Measurements from ENCODE around the gene FAM240B. TPM values are rescaled to one million over a fixed set of nuclear protein-coding genes. Genes with fewer than 3 reads are reported as not detected.

Gene FAM240B
- total and polyA plus RNA-seq, 10 of the 15 experiments (the other 5 are each of a cell fraction or from before 2014, with no cell fraction given) = not detected

- TF ChIP-seq, protein P1, sequence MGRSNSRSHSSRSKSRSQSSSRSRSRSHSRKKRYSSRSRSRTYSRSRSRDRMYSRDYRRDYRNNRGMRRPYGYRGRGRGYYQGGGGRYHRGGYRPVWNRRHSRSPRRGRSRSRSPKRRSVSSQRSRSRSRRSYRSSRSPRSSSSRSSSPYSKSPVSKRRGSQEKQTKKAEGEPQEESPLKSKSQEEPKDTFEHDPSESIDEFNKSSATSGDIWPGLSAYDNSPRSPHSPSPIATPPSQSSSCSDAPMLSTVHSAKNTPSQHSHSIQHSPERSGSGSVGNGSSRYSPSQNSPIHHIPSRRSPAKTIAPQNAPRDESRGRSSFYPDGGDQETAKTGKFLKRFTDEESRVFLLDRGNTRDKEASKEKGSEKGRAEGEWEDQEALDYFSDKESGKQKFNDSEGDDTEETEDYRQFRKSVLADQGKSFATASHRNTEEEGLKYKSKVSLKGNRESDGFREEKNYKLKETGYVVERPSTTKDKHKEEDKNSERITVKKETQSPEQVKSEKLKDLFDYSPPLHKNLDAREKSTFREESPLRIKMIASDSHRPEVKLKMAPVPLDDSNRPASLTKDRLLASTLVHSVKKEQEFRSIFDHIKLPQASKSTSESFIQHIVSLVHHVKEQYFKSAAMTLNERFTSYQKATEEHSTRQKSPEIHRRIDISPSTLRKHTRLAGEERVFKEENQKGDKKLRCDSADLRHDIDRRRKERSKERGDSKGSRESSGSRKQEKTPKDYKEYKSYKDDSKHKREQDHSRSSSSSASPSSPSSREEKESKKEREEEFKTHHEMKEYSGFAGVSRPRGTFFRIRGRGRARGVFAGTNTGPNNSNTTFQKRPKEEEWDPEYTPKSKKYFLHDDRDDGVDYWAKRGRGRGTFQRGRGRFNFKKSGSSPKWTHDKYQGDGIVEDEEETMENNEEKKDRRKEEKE (IDR thresholded peaks at IDR 0.05) = no peak
- TF ChIP-seq GABPA (IDR thresholded peaks at IDR 0.05; ENCODE audit: low read depth) (no peak), ZNF622 (IDR thresholded peaks at IDR 0.05) (no peak), STAT1 (conservative IDR thresholded peaks at IDR 0.05) (no peak), IRF5 (IDR thresholded peaks at IDR 0.05; ENCODE audit: borderline replicate concordance) (no peak), TARDBP (IDR thresholded peaks at IDR 0.05; ENCODE audit: borderline replicate concordance) (no peak)
These were observed 45.2 kb upstream of the FAM240B start (continued) for GRCh38 chr9:38765101-38765500.

GRCh38 chr9:38761999-38762398 is 42.1 kb upstream of the FAM240B start:
- H3K4me1 ChIP-seq (ENCODE audit: control insufficient read depth, insufficient read depth, low read length) = no peaks in the 10 kb centered on the region
- H3K9ac ChIP-seq (ENCODE audit: control insufficient read depth, insufficient read depth, low read length) = no peak overlapping the region
- ChIA-PET RAD21 (ENCODE audit: unreplicated experiment) (no interaction called here), CTCF (no interaction called here), SMC1A (ENCODE audit: uncharacterized antibody, unreplicated experiment) (interaction anchor here (1.3 kb wide), 1 partner anchor 91 kb away, joined by 4 read pairs; no protein-coding TSS in a partner anchor), POLR2A (no interaction called here)
- no TSS peak for BruUV-seq (replicated peaks)
- 39% methylated on average over 8 of the region's 8 CpGs for WGBS (ENCODE audit: insufficient coverage, insufficient replicate concordance, low lambda C conversion rate, missing lambda C conversion rate)
- no peaks in the 10 kb centered on the region for H4K20me1 ChIP-seq (ENCODE audit: control insufficient read depth, insufficient read depth)
- FAIRE-seq (no peak), ATAC-seq (no peak), DNase-seq (ENCODE audit: low read depth, low spot score) (no peak)
- H3K79me2 ChIP-seq (ENCODE audit: control insufficient read depth, insufficient read depth, low read length) = no peaks in the 10 kb centered on the region
- in situ Hi-C loops (cut with MboI) (no loop called here), intact Hi-C loops (cut with micrococcal nuclease; ENCODE audit: unreplicated experiment) (no loop called here)
- no peaks in the 10 kb centered on the region for H3K9me3 ChIP-seq (replicated peaks; ENCODE audit: control insufficient read depth, insufficient read depth, low read length)
- H3K27me3 ChIP-seq (replicated peaks in 1 of 2; ENCODE audit: control insufficient read depth in 2 of 2, insufficient read depth in 2 of 2, low read length in 1 of 2) = no peaks in the 10 kb centered on the region
- no peak overlapping the region for H3K4me3 ChIP-seq
- H3K27ac ChIP-seq (ENCODE audit: control insufficient read depth, insufficient read depth) = no peak overlapping the region
- no peak overlapping the region for H3K4me2 ChIP-seq (ENCODE audit: control insufficient read depth, insufficient read depth)
- H2AFZ ChIP-seq (ENCODE audit: control insufficient read depth, low read depth, low read length) = no peak overlapping the region
- no peaks in the 10 kb centered on the region for H3K36me3 ChIP-seq (ENCODE audit: control insufficient read depth in 2 of 2, insufficient read depth in 2 of 2, low read length in 1 of 2)
- TF ChIP-seq SKIL (IDR thresholded peaks at IDR 0.05; ENCODE audit: low read depth, poor library complexity, severe bottlenecking) (no peak), YY1 (IDR thresholded peaks at IDR 0.05; ENCODE audit: low read depth, low read length) (no peak), ATF2 (IDR thresholded peaks at IDR 0.05; ENCODE audit: low read length) (no peak), CBX3 (IDR thresholded peaks at IDR 0.05; ENCODE audit: borderline replicate concordance, low read depth) (no peak), LARP7 (IDR thresholded peaks at IDR 0.05) (no peak), NFIC (IDR thresholded peaks at IDR 0.05; ENCODE audit: low read depth, low read length) (no peak), GATAD2B (conservative IDR thresholded peaks at IDR 0.05; ENCODE audit: low read depth) (no peak), HDAC6 (IDR thresholded peaks at IDR 0.05; ENCODE audit: unreplicated experiment) (no peak), SMARCA5 (IDR thresholded peaks at IDR 0.05) (no peak), POLR2AphosphoS5 (IDR thresholded peaks at IDR 0.05; ENCODE audit: low read length) (no peak)
